GM23338 (cell line): ENCODE measurements around the gene NEU4. TPM values are rescaled to one million over a fixed set of nuclear protein-coding genes. Genes with fewer than 3 reads are reported as not detected.

Source experiments
- ATAC-seq: fragments of 200-7000 bp; cut with Tn5 transposase; 3 replicates; pipeline ENCODE4 v1.9.1; 2020
- DNase-seq: peaks from one replicate; pipeline ENCODE4 v3.0.0-alpha.2; 2015; ENCODE audit warnings: low spot score
- H2AFZ ChIP-seq: fragments of 200-600 bp; sonication (generic); 2 replicates; pipeline ENCODE4 v1.8.0; 2016; ENCODE audit warnings: antibody characterized with exemption, mild to moderate bottlenecking, moderate library complexity
- H3F3A ChIP-seq: fragments of 200-600 bp; sonication (generic); replicated peaks from 2 replicates; pipeline ENCODE4 v1.8.0; 2017; ENCODE audit warnings: antibody characterized with exemption, mixed run types, low read depth
- H3K27ac ChIP-seq: fragments of 200-600 bp; sonication (generic); 2 replicates; pipeline ENCODE4 v1.6.1; 2016; ENCODE audit warnings: low read depth
- H3K27me3 ChIP-seq: fragments of 200-600 bp; sonication (generic); 2 replicates; pipeline ENCODE4 v1.8.0; 2016; ENCODE audit warnings: mild to moderate bottlenecking, mixed run types, moderate library complexity; ENCODE audit not compliant: insufficient read depth
- H3K36me3 ChIP-seq: fragments of 200-600 bp; sonication (generic); 2 replicates; pipeline ENCODE4 v1.8.0; 2016; ENCODE audit warnings: mild to moderate bottlenecking; ENCODE audit not compliant: insufficient read depth
- H3K4me1 ChIP-seq: fragments of 200-600 bp; sonication (generic); 2 replicates; pipeline ENCODE4 v1.8.0; 2016; ENCODE audit warnings: mild to moderate bottlenecking, moderate library complexity; ENCODE audit not compliant: insufficient read depth
- H3K4me2 ChIP-seq: fragments of 200-600 bp; sonication (generic); 2 replicates; pipeline ENCODE4 v1.7.1; 2017; ENCODE audit warnings: mixed run types
- H3K4me3 ChIP-seq: fragments of 200-600 bp; sonication (generic); 2 replicates; pipeline ENCODE4 v1.6.1; 2016; ENCODE audit warnings: mixed run types
- H3K79me2 ChIP-seq: fragments of 200-600 bp; sonication (generic); replicated peaks from 2 replicates; pipeline ENCODE4 v1.8.0; 2017; ENCODE audit warnings: mild to moderate bottlenecking; ENCODE audit not compliant: insufficient read depth
- H3K9me2 ChIP-seq: fragments of 200-600 bp; sonication (generic); 2 replicates; pipeline ENCODE4 v1.8.0; 2017; ENCODE audit not compliant: insufficient read depth
- H4K20me1 ChIP-seq: fragments of 200-600 bp; sonication (generic); replicated peaks from 2 replicates; pipeline ENCODE4 v1.8.0; 2017; ENCODE audit warnings: mild to moderate bottlenecking; ENCODE audit not compliant: insufficient read depth
- H3K27ac Mint-ChIP-seq: 2 replicates; pipeline ENCODE4 v1.8.0; 2020; ENCODE audit warnings: inconsistent platforms, mild to moderate bottlenecking, moderate library complexity, mixed read lengths
- H3K27me3 Mint-ChIP-seq: 3 replicates; pipeline ENCODE4 v1.8.0; 2022; ENCODE audit warnings: low read depth, mild to moderate bottlenecking, moderate library complexity, mixed read lengths, inconsistent platforms; ENCODE audit not compliant: insufficient read depth, poor library complexity
- H3K36me3 Mint-ChIP-seq: 3 replicates; pipeline ENCODE4 v1.8.0; 2021; ENCODE audit warnings: low read depth, mild to moderate bottlenecking, inconsistent platforms, moderate library complexity, mixed read lengths
- H3K4me1 Mint-ChIP-seq: 3 replicates; pipeline ENCODE4 v1.8.0; 2020; ENCODE audit warnings: mild to moderate bottlenecking, inconsistent platforms, mixed read lengths
- H3K4me3 Mint-ChIP-seq: 3 replicates; pipeline ENCODE4 v1.8.0; 2021; ENCODE audit warnings: moderate library complexity, mild to moderate bottlenecking, inconsistent platforms, mixed read lengths
- H3K9me3 Mint-ChIP-seq: 3 replicates; pipeline ENCODE4 v1.8.0; 2020; ENCODE audit warnings: moderate library complexity, mild to moderate bottlenecking, inconsistent platforms, mixed read lengths
- CREB1 ChIP-seq: fragments of 250-450 bp; sonication (Bioruptor Pico); IDR thresholded peaks from 2 replicates; pipeline ENCODE4 v1.5.0; 2020; ENCODE audit warnings: low read depth, mild to moderate bottlenecking, moderate library complexity
- EZH2 ChIP-seq: fragments of 200-600 bp; sonication (generic); IDR thresholded peaks from one replicate; pipeline ENCODE4 v1.8.0; 2017; ENCODE audit warnings: antibody characterized with exemption, mild to moderate bottlenecking, low read depth; ENCODE audit not compliant: unreplicated experiment
- EZH2phosphoT487 ChIP-seq: fragments of 200-600 bp; sonication (generic); IDR thresholded peaks from one replicate; pipeline ENCODE4 v1.8.1; 2018; ENCODE audit warnings: antibody characterized with exemption; ENCODE audit not compliant: unreplicated experiment
- JUNB ChIP-seq: IDR thresholded peaks from one replicate; pipeline ENCODE4 v1.6.1; 2016; ENCODE audit warnings: antibody characterized with exemption; ENCODE audit not compliant: unreplicated experiment
- POLR2AphosphoS5 ChIP-seq: IDR thresholded peaks from 2 replicates; pipeline ENCODE4 v1.6.1; 2016; ENCODE audit warnings: antibody characterized with exemption, low read depth
- STAT1 ChIP-seq: IDR thresholded peaks from one replicate; pipeline ENCODE4 v1.6.1; 2016; ENCODE audit warnings: antibody characterized with exemption; ENCODE audit not compliant: unreplicated experiment
- ZNF331 ChIP-seq: fragments of 250-450 bp; sonication (Bioruptor Pico); IDR thresholded peaks from 2 replicates; pipeline ENCODE4 v1.5.0; 2020; ENCODE audit warnings: low read depth, mild to moderate bottlenecking, moderate library complexity
- polyA plus RNA-seq: library from polyadenylated mRNA; unstranded; fragments of >200 nt; fragmentation: Nextera tagmentation; extraction: Ambion mirVana; gene quantifications from 2 replicates; pipeline ENCODE4 v1.2.1, GENCODE V29; 2016
- total RNA-seq: library from RNA; depleted of rRNA; stranded (reverse); fragments of >200 nt; shearing (Covaris generic); gene quantifications from 2 replicates; pipeline ENCODE4 v1.2.3, GENCODE V29; 2014
- TF ChIP-seq, protein P1 (sequence below), 2 experiments: fragments of 200-600 bp in 1 of 2; sonication (generic) in 1 of 2; conservative IDR thresholded peaks; 2 replicates each; pipeline versions ENCODE4 v1.5.1 to v1.6.1; 2016 to 2017; ENCODE audit warnings: antibody characterized with exemption in 2 of 2, low read depth in 2 of 2, mild to moderate bottlenecking in 2 of 2, moderate library complexity in 1 of 2
- TF ChIP-seq, protein P2 (sequence below): IDR thresholded peaks from 2 replicates; pipeline ENCODE4 v1.6.1; 2016; ENCODE audit warnings: antibody characterized with exemption

The NEU4 gene
- total and polyA plus RNA-seq, 2 experiments from 2014 or later = 0.29 to 1.2 TPM

- H4K20me1 ChIP-seq = no peaks in the 10 kb centered on the region
- H3K27ac Mint-ChIP-seq = no peak within 1 kb of the TSS
- peaks cover 7% of the 10 kb centered on the region; the same call in 1 of the 2 replicates for H3K4me1 ChIP-seq
- H3K36me3 Mint-ChIP-seq = no peaks in the 10 kb centered on the region; the same call in 2 of the 3 replicates
- no peak within 1 kb of the TSS for H3K4me3 Mint-ChIP-seq
- ATAC-seq = peak; percentile 79
- H3K27me3 ChIP-seq = no peaks in the 10 kb centered on the region
- no peaks in the 10 kb centered on the region for H3K79me2 ChIP-seq
- H3K9me2 ChIP-seq = no peaks in the 10 kb centered on the region
- H3K27me3 Mint-ChIP-seq = peaks cover 10% of the 10 kb centered on the region
- no peaks in the 10 kb centered on the region; the same call in 2 of the 3 replicates for H3K9me3 Mint-ChIP-seq
- H3K4me2 ChIP-seq = no peak within 1 kb of the TSS
- 0 out of 2 replicates have a peak, but pooled peaks cover 4% of the 10 kb centered on the region for H3F3A ChIP-seq
- no peak within 1 kb of the TSS for H3K4me3 ChIP-seq
- DNase-seq = peak; percentile 66
- H3K4me1 Mint-ChIP-seq = peaks cover 9% of the 10 kb centered on the region
- H3K27ac ChIP-seq = no peak within 1 kb of the TSS
- TF ChIP-seq, protein P1, sequence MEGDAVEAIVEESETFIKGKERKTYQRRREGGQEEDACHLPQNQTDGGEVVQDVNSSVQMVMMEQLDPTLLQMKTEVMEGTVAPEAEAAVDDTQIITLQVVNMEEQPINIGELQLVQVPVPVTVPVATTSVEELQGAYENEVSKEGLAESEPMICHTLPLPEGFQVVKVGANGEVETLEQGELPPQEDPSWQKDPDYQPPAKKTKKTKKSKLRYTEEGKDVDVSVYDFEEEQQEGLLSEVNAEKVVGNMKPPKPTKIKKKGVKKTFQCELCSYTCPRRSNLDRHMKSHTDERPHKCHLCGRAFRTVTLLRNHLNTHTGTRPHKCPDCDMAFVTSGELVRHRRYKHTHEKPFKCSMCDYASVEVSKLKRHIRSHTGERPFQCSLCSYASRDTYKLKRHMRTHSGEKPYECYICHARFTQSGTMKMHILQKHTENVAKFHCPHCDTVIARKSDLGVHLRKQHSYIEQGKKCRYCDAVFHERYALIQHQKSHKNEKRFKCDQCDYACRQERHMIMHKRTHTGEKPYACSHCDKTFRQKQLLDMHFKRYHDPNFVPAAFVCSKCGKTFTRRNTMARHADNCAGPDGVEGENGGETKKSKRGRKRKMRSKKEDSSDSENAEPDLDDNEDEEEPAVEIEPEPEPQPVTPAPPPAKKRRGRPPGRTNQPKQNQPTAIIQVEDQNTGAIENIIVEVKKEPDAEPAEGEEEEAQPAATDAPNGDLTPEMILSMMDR (conservative IDR thresholded peaks at IDR 0.05; ENCODE audit: low read depth in 2 of 2) = no peak
- TF ChIP-seq ZNF331 (CRISPR knock-in tag) (no peak), CREB1 (CRISPR knock-in tag) (no peak), EZH2phosphoT487 (no peak), EZH2 (no peak), STAT1 (no peak), POLR2AphosphoS5 (no peak)
- H2AFZ ChIP-seq = 0 out of 2 replicates have a peak within 1 kb of the TSS, but pooled peaks have one; percentile 14
- H3K36me3 ChIP-seq = no peaks in the 10 kb centered on the region
Measured at GRCh38 chr2:241858206-241859016, 49.4 kb downstream of the NEU4 start, which contains the start of gene PDCD1. Gene PDCD1 (minus strand): TSS chr2:241858894. CDS start chr2:241858838, 56 bp downstream.

- TF ChIP-seq, protein P1 (conservative IDR thresholded peaks at IDR 0.05; ENCODE audit: low read depth in 2 of 2) = no peak
- TF ChIP-seq JUNB (no peak), EZH2 (no peak)
- TF ChIP-seq, protein P2, sequence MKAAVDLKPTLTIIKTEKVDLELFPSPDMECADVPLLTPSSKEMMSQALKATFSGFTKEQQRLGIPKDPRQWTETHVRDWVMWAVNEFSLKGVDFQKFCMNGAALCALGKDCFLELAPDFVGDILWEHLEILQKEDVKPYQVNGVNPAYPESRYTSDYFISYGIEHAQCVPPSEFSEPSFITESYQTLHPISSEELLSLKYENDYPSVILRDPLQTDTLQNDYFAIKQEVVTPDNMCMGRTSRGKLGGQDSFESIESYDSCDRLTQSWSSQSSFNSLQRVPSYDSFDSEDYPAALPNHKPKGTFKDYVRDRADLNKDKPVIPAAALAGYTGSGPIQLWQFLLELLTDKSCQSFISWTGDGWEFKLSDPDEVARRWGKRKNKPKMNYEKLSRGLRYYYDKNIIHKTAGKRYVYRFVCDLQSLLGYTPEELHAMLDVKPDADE = no peak
- Histone ChIP-seq H3K27me3 (no peaks in the 10 kb centered on the region), H3K4me3 (no peak overlapping the region), H3K9me2 (no peaks in the 10 kb centered on the region), H2AFZ (no peak overlapping the region), H3K4me1 (peaks cover 7% of the 10 kb centered on the region; the same call in 1 of the 2 replicates), H3K36me3 (no peaks in the 10 kb centered on the region), H3K27ac (no peak overlapping the region), H3F3A (peaks cover 4% of the 10 kb centered on the region; the same call in 1 of the 2 replicates), H3K4me2 (no peak overlapping the region), H4K20me1 (no peaks in the 10 kb centered on the region), H3K79me2 (no peaks in the 10 kb centered on the region)
- ATAC-seq (peak; percentile 17), DNase-seq (no peak)
- Mint-ChIP-seq H3K4me3 (no peak overlapping the region), H3K36me3 (no peaks in the 10 kb centered on the region; the same call in 2 of the 3 replicates), H3K27me3 (peaks cover 11% of the 10 kb centered on the region), H3K27ac (no peak overlapping the region), H3K9me3 (peaks cover under 1% of the 10 kb centered on the region; the same call in 2 of the 3 replicates), H3K4me1 (peaks cover 10% of the 10 kb centered on the region)
Measured at GRCh38 chr2:241859017-241859435, 50.0 kb downstream of the NEU4 start.
